DOHH2 (cell line): ENCODE measurements around the gene RIMBP3B.
"Not testable (repeated sequence)": the region's sequence is repeated elsewhere in the genome, so short reads cannot be mapped to it uniquely, and the experiment has no call there.

Experiments used
- H3F3A ChIP-seq: fragments of 200-600 bp; sonication (generic), shearing (Covaris generic); 2 replicates; pipeline ENCODE4 v1.6.0; 2016; ENCODE audit warnings: antibody characterized with exemption, mild to moderate bottlenecking; ENCODE audit not compliant: control insufficient read depth, insufficient read depth
- H3K27ac ChIP-seq: fragments of 200-600 bp; sonication (generic); 2 replicates; pipeline ENCODE4 v1.5.1; 2014; ENCODE audit warnings: low read depth, mild to moderate bottlenecking, low read length, moderate library complexity
- H3K27me3 ChIP-seq: fragments of 200-600 bp; sonication (generic); 2 replicates; pipeline ENCODE4 v1.6.1; 2014; ENCODE audit warnings: mild to moderate bottlenecking, low read length, mixed read lengths; ENCODE audit not compliant: control insufficient read depth
- H3K36me3 ChIP-seq: fragments of 200-600 bp; sonication (generic); 2 replicates; pipeline ENCODE4 v1.6.1; 2014; ENCODE audit warnings: mild to moderate bottlenecking, low read length, moderate library complexity, mixed read lengths; ENCODE audit not compliant: control insufficient read depth
- H3K4me1 ChIP-seq: fragments of 200-600 bp; sonication (generic); 2 replicates; pipeline ENCODE4 v1.6.1; 2014; ENCODE audit warnings: mild to moderate bottlenecking, low read length, mixed read lengths; ENCODE audit not compliant: control insufficient read depth
- H3K4me2 ChIP-seq: fragments of 200-600 bp; sonication (generic); 2 replicates; pipeline ENCODE4 v1.6.0; 2014; ENCODE audit warnings: mild to moderate bottlenecking, low read length, moderate library complexity
- H3K4me3 ChIP-seq: fragments of 200-600 bp; sonication (generic); 2 replicates; pipeline ENCODE4 v1.5.1; 2014; ENCODE audit warnings: mild to moderate bottlenecking, low read length, mixed read lengths
- H3K79me2 ChIP-seq: fragments of 200-600 bp; sonication (generic); 2 replicates; pipeline ENCODE4 v1.6.1; 2014; ENCODE audit warnings: mild to moderate bottlenecking, low read length, mixed read lengths; ENCODE audit not compliant: control insufficient read depth
- H3K9me2 ChIP-seq: fragments of 200-600 bp; sonication (generic); replicated peaks from 2 replicates; pipeline ENCODE4 v1.6.1; 2014; ENCODE audit warnings: mild to moderate bottlenecking, low read length, mixed read lengths; ENCODE audit not compliant: control insufficient read depth
- H3K9me3 ChIP-seq: fragments of 200-600 bp; sonication (generic); 2 replicates; pipeline ENCODE4 v1.6.1; 2014; ENCODE audit warnings: antibody characterized with exemption, low read length, mixed read lengths; ENCODE audit not compliant: control insufficient read depth, insufficient read depth
- H4K20me1 ChIP-seq: fragments of 200-600 bp; sonication (generic); 2 replicates; pipeline ENCODE4 v1.6.0; 2014; ENCODE audit warnings: low read depth, mild to moderate bottlenecking, antibody characterized with exemption, low read length, moderate library complexity; ENCODE audit not compliant: control insufficient read depth, insufficient read depth

The RIMBP3B gene, protein sequence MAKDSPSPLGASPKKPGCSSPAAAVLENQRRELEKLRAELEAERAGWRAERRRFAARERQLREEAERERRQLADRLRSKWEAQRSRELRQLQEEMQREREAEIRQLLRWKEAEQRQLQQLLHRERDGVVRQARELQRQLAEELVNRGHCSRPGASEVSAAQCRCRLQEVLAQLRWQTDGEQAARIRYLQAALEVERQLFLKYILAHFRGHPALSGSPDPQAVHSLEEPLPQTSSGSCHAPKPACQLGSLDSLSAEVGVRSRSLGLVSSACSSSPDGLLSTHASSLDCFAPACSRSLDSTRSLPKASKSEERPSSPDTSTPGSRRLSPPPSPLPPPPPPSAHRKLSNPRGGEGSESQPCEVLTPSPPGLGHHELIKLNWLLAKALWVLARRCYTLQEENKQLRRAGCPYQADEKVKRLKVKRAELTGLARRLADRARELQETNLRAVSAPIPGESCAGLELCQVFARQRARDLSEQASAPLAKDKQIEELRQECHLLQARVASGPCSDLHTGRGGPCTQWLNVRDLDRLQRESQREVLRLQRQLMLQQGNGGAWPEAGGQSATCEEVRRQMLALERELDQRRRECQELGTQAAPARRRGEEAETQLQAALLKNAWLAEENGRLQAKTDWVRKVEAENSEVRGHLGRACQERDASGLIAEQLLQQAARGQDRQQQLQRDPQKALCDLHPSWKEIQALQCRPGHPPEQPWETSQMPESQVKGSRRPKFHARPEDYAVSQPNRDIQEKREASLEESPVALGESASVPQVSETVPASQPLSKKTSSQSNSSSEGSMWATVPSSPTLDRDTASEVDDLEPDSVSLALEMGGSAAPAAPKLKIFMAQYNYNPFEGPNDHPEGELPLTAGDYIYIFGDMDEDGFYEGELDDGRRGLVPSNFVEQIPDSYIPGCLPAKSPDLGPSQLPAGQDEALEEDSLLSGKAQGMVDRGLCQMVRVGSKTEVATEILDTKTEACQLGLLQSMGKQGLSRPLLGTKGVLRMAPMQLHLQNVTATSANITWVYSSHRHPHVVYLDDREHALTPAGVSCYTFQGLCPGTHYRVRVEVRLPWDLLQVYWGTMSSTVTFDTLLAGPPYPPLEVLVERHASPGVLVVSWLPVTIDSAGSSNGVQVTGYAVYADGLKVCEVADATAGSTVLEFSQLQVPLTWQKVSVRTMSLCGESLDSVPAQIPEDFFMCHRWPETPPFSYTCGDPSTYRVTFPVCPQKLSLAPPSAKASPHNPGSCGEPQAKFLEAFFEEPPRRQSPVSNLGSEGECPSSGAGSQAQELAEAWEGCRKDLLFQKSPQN (N-terminal part only)

DNA sequence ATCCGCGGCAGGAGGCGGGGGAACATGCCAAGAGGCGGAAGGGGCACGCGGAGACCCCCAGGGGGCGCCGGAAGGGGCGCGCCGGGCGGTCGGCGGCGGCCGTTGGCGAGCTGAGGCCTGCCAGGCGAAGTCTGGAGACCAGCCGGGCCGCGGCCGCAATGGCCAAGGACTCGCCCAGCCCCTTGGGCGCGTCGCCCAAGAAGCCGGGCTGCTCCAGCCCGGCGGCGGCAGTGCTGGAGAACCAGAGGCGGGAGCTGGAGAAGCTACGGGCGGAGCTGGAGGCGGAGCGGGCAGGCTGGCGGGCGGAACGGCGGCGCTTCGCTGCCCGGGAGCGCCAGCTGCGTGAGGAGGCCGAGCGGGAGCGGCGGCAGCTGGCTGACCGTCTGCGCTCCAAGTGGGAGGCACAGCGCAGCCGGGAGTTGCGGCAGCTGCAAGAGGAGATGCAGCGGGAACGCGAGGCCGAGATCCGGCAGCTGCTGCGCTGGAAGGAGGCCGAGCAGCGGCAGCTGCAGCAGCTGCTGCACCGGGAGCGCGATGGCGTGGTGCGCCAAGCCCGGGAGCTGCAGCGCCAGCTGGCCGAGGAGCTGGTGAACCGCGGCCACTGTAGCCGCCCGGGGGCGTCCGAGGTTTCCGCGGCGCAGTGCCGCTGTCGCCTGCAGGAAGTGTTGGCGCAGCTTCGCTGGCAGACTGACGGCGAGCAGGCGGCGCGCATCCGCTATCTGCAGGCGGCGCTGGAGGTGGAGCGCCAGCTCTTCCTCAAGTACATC lies at the start of gene RIMBP3B:
Gene RIMBP3B (plus strand): TSS at position 51 of the 767 bp plus-strand sequence. CDS start 108 bp downstream, at position 159.
- H3K27me3 ChIP-seq, H3K27ac ChIP-seq, H3K9me3 ChIP-seq, H3K4me2 ChIP-seq, H3K4me3 ChIP-seq, H3K9me2 ChIP-seq, H3K79me2 ChIP-seq, H3K36me3 ChIP-seq, H3K4me1 ChIP-seq, H3F3A ChIP-seq, H4K20me1 ChIP-seq: not testable (repeated sequence)

DNA sequence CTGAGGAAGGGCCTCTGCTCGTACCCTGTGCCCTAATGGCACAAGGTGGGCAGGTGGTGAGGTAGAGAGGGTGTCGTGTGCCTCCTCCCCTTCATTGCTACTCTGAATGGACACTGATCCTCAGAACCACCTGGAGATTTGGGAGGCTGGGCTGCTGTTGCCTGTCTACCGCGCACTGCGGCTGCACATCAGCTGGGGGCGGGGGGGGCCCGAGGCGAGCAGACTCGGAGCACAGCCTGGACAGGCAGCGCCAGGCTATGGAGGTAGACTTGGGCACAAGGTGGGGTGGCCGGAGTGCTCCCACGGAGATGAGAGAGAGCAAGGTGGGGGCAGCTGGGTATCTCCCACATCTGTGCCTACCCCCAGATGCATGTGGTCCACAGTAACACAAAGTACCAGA lies 26.0 kb upstream of the RIMBP3B start:
- not testable (repeated sequence) for H4K20me1 ChIP-seq, H3K27me3 ChIP-seq, H3F3A ChIP-seq, H3K9me3 ChIP-seq, H3K36me3 ChIP-seq, H3K27ac ChIP-seq, H3K4me1 ChIP-seq, H3K9me2 ChIP-seq, H3K4me3 ChIP-seq, H3K79me2 ChIP-seq, H3K4me2 ChIP-seq

DNA sequence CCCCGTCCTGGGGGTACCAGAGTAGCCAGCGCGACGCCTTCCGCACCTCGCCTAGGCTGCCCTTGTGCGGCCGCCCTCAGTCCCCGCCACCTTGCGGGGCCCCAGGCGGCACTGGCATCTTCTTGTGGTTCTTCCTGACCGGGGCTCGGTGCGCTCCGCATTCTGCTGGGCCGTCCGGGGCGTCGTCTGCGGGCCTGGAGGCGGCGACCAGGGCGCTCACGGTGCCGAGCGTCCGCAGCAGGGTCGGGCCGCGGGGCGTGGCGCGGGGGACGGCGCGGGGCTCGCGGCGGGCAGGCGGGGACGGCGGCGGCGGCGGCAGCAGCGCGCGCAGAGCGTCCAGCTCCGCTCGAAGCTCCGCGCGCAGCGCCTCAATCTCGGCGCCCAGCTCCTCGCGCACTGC lies 23.0 kb upstream of the RIMBP3B start:
- H3K4me3 ChIP-seq, H3F3A ChIP-seq, H3K36me3 ChIP-seq, H4K20me1 ChIP-seq, H3K4me2 ChIP-seq, H3K9me2 ChIP-seq, H3K4me1 ChIP-seq, H3K79me2 ChIP-seq, H3K27me3 ChIP-seq, H3K9me3 ChIP-seq, H3K27ac ChIP-seq: not testable (repeated sequence)

DNA sequence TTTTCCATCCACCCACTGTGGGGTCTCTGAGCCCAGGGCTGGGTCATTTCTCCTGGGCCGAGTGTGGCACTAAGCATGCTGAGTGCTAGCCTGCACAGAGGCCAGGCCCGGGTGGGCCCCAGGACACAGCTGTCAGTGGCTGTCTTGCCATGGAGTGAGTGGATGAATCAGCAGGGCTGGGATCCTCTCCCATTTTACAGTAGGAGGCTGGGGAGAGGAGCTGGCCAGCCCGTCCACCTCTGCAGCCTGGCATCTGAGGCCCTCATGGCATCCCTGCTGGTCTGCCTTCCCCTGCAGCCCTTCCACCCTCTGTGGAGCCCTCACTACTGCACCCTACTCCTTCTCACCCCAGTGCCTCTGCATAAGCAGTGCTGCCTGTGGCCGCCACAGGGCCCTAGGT lies 21.1 kb upstream of the RIMBP3B start:
- H3F3A ChIP-seq, H3K4me1 ChIP-seq, H4K20me1 ChIP-seq, H3K9me3 ChIP-seq, H3K79me2 ChIP-seq, H3K27me3 ChIP-seq, H3K4me3 ChIP-seq, H3K36me3 ChIP-seq, H3K27ac ChIP-seq, H3K9me2 ChIP-seq, H3K4me2 ChIP-seq: not testable (repeated sequence)

DNA sequence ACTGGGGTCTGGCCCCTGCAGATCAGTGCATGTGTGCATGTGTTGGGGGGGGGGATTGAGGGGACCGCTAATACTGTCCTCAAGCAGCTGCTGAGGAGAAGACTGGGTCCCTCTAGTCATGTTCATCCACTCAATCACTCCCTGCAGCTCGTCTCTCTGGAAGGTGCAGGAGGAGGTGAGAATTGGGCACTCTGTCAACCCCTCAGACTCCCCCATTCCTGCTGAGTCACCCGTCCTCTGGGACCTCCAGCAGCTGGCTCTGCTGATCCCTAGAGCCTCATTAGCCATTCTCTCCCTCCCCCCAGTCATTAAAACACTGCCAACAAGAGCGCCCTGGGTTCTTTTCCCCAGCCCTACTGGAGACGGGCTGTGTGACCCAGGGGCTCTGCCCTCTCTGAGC lies 20.5 kb upstream of the RIMBP3B start:
- not testable (repeated sequence) for H3K9me2 ChIP-seq

DNA sequence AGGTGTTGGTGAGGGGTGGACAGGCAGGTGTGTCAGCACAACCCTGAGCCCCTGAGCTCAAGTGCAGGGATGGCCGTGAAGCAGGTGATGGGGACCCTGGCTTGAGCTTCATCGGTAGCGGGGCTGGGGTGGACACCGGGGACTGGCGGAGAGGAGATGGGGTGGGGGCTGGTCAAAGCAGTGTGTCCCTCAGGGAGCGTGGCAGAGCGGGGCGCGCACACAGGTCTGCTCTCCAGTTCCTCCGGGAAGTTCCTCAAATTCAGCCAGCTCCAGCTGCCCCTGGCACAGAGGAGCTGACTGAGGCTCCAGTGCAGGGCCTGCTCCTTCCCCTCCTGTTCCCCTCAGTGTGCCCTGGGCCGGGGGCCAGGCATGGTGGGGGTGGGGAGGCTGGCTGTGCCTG lies 19.7 kb upstream of the RIMBP3B start:
- H4K20me1 ChIP-seq, H3K9me2 ChIP-seq, H3K79me2 ChIP-seq, H3K27ac ChIP-seq, H3K4me2 ChIP-seq, H3K9me3 ChIP-seq, H3K4me3 ChIP-seq, H3K27me3 ChIP-seq, H3F3A ChIP-seq, H3K36me3 ChIP-seq, H3K4me1 ChIP-seq: not testable (repeated sequence)

More for the DNA sequence above, 20.5 kb upstream of the RIMBP3B start:
- H3K4me1 ChIP-seq, H3K4me2 ChIP-seq, H4K20me1 ChIP-seq, H3K79me2 ChIP-seq, H3K9me3 ChIP-seq, H3K27me3 ChIP-seq, H3F3A ChIP-seq, H3K4me3 ChIP-seq, H3K27ac ChIP-seq, H3K36me3 ChIP-seq: not testable (repeated sequence)

DNA sequence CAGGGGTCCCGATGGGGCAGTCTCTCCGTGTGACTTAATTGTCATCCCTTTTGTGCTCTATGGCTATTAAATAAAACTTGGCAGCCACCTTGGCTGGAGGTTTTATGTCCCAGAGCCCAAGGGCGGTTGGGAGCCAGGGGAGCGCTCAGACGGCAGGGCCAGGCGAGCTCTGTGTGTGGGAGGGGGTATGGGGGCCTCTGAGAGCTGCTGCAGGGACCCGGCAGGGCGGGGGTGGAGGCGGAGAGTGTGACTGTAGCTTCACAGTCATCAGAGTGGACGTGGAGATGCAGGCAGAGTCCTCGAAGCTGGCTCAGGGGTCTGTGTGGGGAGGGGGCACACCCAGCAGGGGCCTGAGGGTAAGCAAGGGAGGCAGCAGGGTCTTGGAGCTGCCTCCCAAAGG lies 19.2 kb upstream of the RIMBP3B start:
- not testable (repeated sequence) for H3K79me2 ChIP-seq, H4K20me1 ChIP-seq, H3K9me2 ChIP-seq, H3K27ac ChIP-seq, H3K4me1 ChIP-seq, H3K4me3 ChIP-seq, H3F3A ChIP-seq, H3K36me3 ChIP-seq, H3K27me3 ChIP-seq, H3K9me3 ChIP-seq, H3K4me2 ChIP-seq
